NCI-H2107 treated with DMSO at 0.1 percent for 48 hours (cell line): Measurements from ENCODE around the gene FAM187B.

Experiments used
- DNase-seq: peaks from one replicate; lab custom pipeline; 2025; ENCODE audit not compliant: unreplicated experiment; lab: John Stamatoyannopoulos, UW

FAM187B gene

DNA sequence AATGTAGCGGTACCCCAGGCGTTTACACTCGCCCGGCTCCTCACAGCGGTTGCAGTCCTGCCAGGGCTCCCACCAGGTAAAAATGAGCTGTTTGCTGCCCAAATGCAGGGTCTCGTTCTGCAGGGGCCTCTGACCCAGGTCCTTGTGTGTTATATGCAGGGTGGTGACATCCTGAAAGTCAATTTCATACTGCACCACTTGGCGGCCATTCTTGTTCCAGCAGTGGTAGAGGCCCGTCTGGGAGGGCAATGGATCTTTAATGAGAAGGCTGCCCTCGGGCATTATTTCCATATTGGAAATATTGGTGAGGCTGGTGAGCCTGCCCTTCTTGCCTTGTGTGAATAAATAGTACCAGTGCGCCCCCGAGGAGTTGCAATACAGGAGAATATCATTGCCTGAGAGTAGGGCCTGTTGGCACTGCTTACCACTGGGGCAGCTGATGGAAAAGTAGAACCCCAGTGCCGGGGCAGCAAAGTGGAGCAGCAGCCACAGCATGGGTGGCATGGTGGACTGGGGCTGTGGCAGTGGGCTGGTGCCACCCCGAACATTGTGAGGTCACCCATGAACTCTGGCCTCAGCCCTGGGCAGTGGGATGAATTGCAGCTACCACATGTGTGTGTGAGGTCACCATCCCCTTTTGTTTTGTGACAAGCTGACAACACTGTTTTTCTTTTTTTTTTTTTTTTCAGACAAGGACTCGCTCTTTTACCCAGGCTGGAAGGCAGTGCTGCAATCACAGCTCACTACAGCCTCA lies at the start of gene FAM187B:
Gene FAM187B, minus strand, starts transcription at position 563 of the 754 bp plus-strand sequence. Its CDS starts 59 bp downstream, at position 504.
- no peak for DNase-seq

DNA sequence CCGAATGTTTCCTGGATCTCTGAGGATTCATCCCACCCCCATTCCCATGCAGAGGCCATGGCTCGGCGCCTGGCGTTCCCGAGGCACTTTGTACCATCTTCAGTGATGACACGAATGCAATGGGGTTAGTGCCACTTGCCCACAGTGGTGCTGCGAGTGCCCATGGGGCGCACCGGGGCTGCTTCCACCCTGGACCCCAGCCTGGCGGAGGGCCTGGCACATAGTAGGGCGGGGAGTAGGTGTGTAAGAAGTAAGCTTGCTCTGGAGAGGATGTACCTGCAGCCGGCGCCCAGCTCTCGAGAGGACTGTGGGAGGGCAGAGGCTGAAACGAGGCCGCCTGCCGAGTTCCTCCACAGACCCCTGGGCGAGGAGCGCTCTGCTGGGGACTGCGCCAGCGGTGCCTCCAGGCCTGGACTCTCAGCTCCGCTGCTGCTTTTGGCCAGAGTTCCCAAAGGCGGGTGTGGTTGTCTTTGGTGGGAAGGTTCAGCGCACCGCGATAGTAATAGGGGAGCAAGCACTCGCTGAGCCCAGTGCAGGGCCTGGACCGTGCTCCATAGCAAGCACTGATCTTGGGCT lies 48.3 kb upstream of the FAM187B start:
- no peak for DNase-seq

DNA sequence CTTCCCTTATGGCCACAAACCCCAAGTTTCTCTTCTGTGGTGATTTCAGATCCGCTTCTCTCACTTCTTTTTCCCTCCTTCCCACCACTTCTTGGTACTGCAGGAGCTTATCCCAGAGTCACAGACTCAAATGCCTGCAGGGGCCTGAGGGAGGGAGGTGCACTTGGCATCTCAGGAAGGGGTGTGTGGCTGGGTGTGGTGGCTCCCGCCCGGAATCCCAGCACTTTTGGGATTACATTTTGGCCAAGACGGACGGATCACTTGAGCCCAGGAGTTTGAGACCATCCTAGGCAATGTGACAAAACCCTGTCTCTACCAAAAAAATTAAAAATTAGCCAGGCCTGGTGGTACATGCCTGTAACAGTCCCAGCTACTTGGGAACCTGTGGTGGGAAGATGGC lies 45.8 kb upstream of the FAM187B start:
- DNase-seq = no peak

DNA sequence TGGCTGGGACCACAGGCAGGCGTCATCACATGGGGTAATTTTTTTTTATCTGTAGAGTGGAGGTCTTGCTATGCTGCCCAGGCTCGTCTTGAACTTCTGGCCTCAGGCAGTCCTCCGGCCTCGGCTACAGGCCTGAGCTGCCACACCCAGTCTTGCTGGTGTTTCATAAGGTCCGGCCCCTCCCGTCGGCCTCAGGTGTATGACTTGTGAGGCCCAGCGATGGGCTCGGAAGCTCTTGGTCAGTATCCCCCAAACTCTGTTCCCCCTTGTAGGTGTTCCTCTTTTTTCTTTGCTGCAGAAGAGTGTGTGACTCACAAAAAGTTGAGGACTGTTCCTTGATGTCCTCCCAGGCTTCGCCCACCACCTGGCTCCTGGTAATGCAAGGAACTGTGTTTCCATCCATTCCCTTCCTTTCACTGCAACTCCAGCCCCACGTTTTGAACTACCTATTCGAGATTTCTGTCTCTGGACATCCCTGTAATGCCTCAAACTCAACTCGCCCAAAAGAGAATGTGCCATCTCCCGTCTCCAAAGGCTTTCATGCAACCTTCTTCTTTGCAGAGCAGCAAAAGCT lies 45.2 kb upstream of the FAM187B start:
- DNase-seq = no peak

DNA sequence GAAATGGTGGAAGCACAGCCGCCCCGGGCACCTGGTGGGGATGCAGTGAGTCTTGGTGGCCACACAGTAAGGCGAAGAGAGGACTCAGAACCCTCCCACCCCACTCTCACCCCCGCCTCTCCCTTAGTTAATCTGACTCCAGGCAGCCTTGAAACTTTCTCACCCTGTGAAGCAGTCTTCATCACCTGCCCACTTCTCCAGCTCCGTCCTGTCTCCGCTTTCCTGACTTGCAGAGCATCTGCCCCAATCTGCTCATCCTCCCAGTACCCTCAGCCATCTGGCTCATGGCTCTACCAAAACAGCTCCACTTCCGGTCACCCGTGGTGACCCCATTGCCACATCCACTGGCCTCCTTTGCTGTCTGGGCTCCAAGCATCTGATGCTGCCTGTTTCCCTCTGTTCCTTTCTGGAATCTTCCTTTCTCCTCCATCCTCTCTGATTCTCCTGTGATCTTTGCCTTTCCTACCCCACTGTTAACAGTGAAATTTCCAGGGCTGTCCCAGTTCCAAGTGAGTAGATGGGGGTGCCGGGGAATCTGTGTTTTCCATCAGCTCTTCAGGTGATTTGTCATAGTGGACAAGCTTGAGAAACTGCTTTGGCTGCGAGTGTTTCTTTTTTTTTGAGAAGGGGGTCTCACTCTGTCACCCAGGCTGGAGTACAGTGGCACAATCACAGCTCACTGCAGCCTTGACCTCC lies 44.6 kb upstream of the FAM187B start:
- no peak for DNase-seq

DNA sequence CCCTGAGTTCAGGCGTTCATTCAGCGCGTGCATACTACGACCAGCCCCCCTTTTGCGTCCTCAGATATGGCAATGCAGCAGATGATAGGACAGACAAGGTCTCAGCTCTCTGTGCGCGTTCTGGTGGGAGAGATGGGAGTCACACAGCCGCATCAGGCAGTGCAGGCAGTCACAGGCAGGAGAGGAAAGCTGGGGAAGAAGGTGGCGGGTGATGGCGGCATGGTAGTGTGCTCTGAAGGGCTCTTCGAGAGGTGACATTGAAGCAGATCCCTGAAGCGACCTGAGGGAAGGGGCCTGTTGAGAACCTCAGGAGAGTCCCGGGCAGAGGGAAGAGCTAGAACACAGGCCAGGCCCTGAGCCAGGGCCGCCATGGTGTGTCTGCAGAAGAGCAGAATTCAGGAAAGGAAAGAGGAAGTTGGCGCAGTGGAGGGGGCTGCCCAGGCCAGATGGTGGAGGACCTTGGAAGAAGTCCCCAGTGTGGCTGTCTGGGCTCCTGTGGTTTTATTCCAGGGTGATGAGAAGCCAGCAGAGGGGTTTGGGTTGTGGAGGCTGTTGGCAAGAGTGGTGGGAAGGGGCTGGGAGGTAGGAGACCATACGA lies 43.7 kb upstream of the FAM187B start:
- no peak for DNase-seq

DNA sequence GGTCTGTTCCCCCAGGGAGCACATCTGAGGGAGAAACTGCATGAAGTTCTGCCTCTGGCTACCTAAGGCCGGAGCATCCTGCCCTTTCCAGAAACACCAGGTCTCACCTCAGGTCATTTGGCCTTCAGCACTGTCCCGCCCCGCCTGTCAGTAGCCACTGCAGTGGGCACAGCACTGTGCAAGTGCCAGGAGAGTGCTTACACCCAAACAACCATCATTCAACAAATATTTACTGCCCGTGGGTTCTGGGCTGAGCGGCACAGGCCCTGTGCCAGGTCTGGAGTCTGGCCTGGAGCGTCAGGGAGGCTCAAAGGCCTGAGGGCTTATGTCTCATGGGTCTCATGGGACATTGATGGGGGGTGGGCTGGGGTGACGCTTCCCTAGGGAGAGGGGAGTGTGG lies 43.0 kb upstream of the FAM187B start:
- no peak for DNase-seq

DNA sequence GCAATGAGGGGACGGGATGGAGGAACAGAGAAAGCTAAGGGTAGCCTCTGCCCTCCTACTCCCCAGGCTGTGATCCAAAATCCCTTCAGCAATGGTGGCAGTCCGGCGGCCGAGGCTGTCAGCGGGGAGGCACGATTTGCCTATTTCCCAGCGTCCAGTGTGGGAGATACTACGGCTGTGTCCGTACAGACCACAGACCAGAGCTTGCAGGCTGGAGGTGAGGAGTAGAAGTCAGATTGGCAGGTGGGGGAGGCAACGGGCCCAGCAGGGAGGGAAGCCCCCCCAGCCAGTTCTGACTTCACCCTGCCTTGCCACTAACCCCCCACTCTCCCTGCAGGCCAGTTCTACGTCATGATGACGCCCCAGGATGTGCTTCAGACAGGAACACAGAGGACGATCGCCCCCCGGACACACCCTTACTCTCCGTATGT lies 41.9 kb upstream of the FAM187B start:
- DNase-seq = no peak

DNA sequence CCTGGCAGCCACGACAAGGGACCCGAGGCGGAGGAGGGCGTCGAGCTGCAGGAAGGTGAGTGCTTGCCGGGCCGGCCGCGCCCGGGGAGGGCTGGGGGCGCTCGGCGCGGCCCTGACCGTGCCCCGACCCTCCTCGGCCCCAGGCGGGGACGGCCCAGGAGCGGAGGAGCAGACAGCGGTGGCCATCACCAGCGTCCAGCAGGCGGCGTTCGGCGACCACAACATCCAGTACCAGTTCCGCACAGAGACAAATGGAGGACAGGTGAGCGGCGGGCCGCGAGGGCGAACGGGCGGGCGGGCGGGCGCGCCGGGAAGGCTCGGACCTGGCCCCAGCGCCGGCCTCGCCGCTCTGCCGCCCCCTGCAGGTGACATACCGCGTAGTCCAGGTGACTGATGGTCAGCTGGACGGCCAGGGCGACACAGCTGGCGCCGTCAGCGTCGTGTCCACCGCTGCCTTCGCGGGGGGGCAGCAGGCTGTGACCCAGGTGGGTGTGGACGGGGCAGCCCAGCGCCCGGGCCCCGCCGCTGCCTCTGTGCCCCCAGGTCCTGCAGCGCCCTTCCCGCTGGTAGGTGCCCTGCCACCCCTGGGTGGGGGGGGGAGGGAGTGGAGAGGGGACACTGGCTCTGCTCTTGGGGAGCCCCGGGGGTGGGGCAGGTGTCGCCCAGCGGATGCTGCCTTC lies 41.0 kb upstream of the FAM187B start:
- DNase-seq = peak; percentile 23

DNA sequence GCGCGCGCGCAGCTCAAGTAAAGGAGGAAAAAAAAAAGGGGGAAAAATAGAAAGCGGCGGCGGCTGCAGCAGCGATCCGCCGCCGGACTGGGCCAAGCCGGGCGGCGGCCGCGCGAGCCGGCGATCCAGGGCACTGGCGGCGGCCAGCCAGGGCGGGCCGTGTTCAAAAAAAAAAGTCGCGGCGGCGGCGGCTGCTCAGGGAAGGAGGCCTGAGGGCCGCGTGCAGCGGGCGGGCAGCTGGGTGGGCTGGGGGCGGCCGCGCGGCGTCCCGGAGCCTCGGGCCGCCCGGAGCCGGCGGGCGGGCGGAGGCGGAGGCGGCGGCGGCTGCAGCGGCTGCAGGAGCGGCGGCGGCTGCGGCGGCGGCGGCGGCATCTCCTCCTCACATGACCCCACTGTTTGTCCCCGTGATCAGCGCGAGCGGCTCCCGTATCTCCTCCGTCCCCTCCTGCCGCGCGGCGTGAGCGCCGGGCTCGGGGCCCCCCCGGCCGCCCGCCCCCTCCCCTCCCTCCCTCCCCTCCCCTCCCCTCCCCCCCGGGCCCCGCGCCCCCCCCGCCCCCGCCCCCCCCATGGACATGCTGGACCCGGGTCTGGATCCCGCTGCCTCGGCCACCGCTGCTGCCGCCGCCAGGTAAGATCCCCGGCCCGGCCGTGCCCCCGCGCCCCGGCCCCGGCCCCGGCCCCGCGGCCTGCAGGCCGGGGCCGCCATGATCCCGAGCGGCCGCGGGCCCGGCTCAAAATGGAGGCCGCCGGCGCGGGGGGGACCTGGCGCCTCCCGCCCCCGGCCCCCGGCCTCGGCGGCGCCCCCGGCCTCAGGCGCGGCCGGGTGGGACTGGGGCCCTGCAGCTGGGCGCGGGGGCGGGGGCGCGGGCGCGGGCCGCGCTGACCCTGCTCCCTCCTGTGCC lies 40.2 kb upstream of the FAM187B start, which contains the start of gene USF2:
Gene USF2, plus strand, starts transcription at position 427 of the 902 bp plus-strand sequence. Its CDS starts 140 bp downstream, at position 567.
- DNase-seq = peak; percentile 38

DNA sequence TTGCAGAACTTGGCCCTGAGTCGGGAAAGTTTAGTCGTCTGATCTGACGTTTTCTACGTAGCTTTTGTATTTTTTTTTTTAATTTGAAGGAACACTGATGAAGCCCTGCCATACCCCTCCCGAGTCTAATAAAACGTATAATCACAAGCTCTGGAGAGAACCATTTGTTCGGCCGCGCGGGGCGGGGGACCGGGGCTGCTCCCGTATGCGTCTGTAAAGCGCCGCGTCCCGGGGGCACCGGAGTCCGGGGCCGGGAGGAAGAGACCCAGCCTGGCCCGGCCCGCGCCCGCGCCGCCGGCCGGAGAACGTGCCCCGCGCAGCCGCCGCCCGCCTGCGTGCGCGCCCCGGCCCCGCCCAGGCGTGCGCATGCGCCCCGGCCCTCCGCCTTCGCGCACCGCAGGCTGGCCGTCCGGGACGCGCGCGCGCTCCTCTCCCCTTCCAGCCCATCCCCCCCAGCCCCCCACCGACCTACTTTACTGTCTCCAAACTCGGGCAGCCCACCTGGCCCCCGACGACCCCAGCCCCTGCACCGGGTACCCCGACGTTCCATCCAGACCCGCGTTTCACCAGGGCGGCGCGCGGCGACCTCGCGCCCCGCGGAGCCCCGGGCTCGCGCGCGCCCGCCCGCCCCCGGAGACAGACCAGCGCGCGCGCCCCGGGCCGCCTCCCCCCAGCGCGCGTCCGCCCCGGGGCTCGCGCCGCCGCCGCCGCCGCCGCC lies 39.4 kb upstream of the FAM187B start:
- DNase-seq = no peak

DNA sequence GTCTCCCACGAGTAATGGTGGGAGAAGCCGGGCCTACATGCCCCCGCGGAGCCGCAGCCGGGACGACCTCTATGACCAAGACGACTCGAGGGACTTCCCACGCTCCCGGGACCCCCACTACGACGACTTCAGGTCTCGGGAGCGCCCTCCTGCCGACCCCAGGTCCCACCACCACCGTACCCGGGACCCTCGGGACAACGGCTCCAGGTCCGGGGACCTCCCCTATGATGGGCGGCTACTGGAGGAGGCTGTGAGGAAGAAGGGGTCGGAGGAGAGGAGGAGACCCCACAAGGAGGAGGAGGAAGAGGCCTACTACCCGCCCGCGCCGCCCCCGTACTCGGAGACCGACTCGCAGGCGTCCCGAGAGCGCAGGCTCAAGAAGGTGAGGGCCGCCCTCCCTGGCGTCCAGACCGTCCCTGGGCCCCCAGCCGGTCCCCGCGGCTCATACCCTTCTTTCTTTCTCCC lies 38.8 kb upstream of the FAM187B start:
- no peak for DNase-seq

DNA sequence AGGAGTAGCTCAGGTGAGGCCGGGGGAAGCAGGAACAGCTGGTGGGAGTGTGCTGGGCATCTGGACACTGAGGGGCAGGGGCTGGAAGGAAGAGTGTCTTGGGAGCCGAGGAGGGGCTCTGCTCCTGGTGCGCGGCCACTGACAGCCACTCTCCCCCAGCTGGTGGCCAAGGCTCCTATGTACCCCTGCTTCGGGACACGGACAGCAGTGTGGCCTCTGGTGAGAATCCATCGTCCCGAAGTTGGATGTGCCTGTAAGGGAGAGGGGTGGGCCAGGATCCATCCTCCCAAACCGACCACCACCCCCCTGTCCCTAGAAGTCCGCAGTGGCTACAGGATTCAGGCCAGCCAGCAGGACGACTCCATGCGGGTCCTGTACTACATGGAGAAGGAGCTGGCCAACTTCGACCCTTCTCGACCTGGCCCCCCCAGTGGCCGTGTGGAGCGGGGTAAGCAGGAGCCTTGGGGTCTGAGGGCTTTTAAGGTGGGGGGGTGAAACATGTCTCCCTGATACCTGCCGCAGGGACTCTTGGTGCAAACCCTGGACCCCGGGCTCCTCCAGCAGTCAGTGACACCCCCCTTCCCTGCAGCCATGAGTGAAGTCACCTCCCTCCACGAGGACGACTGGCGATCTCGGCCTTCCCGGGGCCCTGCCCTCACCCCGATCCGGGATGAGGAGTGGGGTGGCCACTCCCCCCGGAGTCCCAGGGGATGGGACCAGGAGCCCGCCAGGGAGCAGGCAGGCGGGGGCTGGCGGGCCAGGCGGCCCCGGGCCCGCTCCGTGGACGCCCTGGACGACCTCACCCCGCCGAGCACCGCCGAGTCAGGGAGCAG lies 38.2 kb upstream of the FAM187B start:
- DNase-seq = no peak

DNA sequence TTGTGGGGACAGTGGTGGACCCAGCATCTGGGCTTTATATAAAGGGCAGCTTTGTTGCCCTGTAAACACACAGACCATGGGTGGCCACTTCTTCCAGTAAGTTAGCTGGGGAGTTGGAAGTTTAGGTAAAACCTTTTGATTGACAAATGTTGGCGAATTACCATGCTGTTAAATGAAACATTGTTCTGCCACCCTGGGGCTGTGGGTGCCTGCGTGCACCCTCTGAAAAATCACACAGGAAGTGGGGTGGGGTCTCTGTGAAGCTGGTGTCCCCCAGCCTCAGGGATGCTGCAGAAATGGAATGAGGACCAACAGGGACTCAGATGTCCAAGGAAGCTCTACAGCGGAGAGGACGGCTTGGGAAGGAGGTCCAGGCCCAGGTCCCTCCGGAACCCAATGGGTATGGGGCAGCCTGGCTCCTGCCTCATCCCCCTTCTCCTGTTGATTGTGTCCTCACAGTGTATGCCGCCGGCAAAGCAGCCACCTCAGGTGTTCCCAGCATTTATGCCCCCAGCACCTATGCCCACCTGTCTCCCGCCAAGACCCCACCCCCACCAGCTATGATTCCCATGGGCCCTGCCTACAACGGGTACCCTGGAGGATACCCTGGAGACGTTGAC lies 37.5 kb upstream of the FAM187B start:
- DNase-seq = no peak

DNA sequence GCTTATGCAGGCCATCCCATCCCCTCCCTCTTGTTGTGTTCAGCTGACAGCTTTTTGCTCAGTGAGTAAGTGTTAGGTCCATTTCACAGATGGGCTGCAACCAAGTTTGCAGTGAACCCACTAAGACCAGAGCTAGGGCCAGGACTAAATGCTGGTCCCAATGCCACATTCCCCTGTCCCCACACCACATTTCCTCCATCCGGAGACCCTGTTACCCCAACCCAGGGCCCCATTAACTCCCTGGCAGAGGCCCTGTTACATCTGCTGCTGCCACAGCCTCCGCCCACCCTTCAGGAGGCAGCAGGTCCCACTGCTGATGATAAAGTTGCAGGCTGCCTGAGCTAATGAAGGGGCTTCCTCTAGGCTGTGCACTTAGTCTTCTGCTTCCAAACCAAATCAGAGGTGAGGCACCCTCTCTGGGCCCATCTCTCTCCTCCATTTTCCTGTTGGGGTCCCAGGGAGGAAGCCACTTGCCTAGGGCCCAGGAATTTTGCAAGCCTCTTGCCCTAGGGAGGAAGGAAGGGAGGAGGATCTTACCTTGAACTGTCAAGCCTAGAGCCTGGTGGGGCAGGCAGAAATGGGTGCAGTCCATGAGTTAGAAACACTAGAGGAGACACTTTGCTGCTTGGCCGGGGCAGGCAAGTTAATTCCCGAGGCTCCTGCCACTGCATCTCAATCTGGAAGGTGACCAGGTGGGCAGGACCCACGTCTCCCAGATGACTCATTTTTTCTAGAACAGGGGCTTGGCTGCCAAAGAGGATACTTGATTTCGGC lies 36.8 kb upstream of the FAM187B start:
- DNase-seq = no peak

DNA sequence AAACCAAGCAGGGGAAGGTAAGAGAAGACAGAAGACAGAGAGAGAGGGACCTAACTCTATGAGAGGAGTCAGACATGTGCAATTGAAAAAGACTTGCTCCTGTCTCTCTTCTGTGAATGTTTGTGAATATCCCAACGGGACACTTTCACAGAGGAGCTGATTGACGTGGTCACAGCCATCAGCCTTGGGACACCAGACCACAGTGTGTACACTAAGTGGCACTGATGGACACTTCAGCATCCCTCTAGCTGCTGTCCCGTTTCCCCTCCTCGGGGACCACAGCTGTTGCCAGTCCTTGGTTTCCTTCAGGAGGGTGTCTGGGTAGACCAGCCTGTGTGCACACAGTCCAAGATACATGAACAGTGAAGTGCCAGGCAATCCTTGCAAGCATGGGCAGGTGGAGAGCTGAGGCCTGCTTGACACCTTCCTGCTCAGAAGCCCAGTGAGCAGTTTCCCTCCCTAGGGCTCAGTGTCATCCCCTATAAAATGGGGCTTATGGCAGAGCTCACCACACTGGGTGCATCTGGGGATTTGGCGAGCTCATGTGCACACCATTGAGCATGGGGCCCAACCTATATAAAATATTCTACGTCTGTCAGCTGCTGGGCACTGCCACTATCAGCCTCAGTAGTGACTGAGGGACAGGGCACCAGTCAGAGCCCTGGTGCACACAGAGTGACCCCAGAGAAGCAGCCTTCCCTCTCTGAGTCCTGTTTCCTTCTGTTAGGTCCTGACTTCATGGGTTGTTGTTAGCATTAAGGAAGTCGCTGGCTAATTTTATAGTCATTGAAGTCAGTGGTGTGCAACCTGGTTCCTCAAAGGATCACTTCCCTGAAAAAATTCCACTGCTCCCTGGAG lies 36.0 kb upstream of the FAM187B start:
- DNase-seq = no peak
